HG03097 (cell line): ENCODE results near the gene CCN6.

Source experiments
- ATAC-seq: cut with Tn5 transposase; IDR thresholded peaks from one replicate; pipeline ENCODE4 v1.9.1; 2021; ENCODE audit not compliant: unreplicated experiment, low FRiP score

Gene CCN6

DNA sequence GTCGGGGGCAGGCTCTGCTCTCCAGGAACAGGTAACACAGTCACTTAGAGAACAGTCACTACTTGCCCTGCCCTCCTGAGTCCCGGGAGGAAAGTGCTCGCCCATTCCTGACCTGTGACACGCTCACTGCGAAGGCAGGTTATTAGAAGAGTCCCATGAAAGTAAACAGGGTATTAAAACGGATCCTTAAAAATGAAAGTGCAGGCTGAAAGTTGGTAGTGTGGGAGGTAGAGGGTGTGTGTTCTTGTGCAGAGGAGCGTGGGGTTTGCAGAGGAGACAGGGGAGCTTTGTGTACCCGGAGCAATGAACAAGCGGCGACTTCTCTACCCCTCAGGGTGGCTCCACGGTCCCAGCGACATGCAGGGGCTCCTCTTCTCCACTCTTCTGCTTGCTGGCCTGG, at the start of gene CCN6:
CCN6 (plus strand) TSS at position 104 of the 400 bp plus-strand sequence; CDS start at position 358, 254 bp downstream.
- ATAC-seq, result no peak

DNA sequence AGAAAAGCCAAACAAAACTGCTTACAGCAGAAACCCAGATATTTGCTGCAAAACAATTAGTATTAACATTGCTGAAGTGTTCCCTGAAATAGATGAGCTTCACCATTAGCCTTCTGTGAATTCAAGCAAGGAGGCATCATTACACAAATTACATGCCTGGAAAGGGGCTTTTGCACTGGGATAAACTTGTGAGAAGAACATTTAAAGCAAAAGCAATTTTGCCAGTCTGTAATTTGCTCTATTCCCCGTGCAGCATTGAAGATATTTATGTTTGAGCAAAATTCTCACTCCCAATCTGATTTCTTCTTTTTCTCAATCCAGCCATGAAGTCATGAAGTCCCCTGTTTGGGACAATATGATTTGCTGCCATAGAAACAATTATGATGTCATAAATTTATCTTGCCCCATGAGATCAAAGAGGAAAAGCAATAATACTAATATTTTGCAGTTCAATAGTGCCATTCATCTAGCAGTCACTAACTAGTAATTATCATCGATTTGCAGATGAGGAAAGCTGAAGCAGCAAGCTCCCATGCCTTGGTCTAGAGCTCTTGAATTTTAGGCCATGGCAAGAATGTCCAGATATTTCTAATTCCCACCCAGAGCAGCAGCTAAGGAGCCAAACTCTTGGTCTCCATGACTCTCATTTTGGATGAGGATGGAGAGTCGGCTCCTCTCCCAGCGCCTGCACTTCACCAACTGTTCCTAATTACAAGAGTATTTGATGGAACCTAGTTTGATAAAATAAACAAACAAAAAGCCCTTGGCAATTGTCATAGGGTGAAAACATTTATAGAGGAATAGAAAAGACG, 49.5 kb upstream of the CCN6 start:
- no peak for ATAC-seq

DNA sequence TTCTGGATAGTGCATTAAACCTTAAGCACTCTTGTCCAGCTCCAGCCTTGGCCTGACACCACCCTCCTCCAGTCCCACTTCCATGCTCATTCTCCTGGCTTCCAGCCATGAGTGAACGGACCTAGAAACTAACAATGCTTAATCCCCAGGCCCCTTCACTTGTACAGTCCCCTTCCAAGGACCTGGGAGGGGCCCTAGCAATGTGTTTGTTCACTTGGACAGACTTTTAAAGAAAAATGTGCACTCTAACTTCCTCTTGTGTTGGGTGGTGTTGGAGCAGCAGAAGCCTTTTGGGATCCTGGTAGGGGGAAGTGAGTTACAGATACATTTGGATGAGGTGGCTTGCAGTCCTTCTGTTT, 48.9 kb upstream of the CCN6 start:
- no peak for ATAC-seq

DNA sequence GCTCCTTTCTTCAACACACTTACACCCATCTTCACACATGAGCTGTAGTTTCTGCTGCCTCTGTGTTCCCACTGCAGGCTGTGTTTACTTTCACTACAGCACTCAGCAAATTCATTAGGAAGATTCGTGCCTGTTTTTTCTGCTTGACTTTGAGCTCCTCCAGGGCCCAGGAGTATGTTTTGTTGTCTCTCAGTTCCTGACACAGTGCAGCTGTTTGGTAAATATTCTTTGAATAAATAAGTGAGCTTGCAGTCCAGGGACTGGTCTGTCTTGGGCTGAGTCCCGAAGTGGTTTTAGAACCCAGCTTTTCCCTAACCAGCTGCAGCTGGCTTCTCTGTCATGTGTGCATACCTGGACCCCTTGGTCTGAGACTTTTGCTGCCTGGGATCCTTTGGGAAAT, 46.6 kb upstream of the CCN6 start:
- no peak for ATAC-seq

DNA sequence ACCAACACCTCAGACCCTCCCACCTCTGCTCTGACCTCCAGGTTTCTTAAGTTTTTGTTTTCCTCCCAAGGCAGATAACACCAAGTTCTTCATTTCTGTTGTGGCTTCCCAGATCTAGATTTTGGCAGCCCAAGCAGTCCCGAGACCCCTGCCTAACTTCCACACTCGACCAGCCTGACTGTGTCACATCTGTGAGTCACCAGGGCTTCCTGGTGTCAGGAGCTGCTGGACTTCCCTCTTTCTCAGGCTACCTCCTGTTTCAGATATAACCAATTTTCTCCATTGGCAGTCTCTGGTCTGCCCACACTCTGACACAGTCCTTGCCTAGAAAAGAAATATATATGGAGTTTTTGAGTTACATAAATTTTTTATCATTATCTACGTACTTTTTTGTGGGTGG, 46.1 kb upstream of the CCN6 start:
- ATAC-seq, result no peak

DNA sequence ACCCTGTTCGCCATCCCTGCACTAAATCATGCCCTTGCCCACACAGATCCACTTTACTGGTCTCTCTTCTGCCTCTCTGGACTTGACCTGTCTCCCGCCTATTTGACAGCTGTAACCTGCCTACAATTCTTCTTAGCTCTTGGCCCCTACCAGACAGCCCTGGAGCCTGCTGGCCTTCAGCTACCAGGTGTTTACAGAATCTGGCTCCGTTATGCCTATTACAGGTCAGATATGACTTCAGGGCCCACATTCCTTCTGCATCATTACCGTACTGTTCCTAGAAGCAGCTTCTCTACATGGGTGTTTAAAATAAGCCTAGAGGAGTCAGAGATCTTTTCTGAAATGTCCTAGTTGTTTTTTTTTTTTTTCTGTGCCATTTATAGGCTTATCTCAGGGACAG, 45.4 kb upstream of the CCN6 start:
- no peak for ATAC-seq

DNA sequence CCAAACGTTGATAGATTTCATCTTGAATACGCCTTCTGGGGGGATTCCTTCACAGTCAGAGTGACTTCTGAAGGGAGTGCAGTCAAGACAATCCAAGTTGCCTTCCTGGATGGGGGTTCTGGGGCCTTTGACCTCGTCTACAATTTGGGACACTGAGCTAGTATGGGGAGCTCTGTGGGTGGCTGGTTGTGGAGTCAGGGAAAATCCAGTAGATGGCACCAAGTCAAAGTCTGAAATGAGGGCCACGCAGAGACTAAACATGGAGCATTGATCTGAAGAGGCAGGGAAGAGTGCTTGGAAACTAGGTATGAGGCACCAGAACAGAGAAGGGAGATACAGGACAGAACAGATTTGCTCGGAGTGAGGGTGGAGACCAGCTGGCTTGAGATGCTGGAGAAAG, 43.6 kb upstream of the CCN6 start:
- no peak for ATAC-seq

DNA sequence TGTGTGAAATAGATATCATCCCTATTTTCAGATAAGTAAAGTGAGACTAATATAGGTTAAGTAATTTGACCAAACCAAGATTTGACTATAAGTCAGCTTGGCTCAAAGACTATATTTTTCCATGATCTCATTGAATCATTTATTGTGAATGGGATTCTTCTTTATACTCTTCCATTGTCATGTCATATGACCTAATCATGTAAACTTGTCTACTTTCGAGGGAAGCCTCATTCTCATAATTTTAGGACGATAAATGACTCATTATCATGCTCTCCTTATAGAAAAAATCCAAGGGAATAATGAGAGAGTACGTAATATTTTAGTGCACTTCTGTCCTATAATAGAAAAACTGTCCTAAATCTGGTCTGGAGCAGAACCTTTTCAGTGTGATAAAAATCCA, 40.9 kb upstream of the CCN6 start:
- no peak for ATAC-seq

DNA sequence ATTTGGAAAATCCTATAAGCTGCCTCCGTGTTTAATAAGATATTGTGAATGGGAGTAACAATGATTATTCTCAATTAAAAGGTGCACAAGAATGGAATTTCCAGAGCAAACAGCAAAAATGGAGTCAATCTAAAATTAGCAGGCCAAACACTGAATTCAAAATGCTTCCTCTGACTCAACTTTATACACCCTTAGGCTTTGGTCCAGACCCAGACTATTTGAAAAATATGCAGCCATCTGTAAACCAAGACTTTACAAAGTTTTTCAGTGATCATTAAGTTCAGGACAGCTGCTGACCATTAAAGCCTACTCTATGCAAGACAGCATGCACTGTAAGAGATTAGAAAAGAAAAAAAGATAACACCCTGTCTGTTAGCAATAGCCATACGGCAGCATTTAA, 39.4 kb upstream of the CCN6 start:
- no peak for ATAC-seq

DNA sequence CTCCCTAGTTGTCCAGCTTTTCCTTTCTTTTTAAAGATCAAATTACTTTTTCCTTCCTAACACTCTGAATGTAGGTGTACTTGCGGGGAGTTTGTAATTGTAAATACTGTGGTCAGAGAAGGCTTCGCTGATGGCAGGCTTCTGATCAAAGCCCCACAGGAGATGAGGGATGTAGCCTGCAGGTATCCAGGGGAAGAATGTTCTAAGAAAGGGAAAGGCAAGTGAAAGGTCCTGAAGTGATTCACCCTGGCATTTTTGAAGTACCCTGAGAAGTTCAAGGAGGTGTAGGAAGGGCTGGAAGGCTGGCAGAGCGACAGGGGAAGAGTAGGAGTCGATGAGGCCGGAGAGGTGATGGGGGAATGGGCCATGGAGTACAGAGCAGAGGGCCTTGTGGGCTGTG, 38.2 kb upstream of the CCN6 start:
- ATAC-seq, result no peak

DNA sequence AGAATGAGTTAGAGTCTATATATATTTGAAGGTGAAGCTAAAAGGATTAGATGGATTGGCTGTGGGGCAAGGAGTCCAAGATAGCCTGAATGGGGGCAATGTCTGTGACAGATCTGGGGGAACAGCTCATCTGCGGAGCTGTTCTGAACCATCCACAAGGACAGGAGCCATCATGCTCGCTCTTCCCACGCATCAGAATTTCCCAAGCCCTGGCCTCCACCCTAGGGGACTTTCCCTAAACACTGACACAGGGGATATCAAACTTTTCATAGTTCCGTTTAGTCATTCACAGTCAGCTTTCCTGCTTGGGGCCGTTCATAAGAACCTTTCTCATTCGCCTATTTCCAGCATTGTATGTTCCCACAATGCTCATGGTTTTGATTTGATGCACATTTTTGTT, 37.6 kb upstream of the CCN6 start:
- ATAC-seq, result no peak

DNA sequence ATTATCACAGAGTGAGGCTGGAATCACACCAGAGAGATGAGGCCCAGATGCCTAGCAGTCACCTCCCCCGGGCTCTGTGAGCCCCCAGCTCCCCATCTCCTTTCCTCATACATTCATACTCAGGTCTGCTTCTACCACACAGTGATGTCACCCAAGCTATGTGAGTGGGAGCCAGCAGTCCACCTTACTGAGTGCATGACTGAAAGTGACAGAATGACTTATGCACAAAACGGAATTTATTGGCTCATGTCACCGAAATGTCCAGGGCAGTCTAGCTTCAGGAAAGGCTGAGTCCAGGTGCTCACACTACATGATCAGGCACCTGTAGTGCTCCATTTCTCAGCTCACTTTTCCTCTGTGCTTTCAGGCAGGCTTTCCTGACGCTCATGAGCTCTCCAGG, 36.7 kb upstream of the CCN6 start:
- ATAC-seq, result no peak

DNA sequence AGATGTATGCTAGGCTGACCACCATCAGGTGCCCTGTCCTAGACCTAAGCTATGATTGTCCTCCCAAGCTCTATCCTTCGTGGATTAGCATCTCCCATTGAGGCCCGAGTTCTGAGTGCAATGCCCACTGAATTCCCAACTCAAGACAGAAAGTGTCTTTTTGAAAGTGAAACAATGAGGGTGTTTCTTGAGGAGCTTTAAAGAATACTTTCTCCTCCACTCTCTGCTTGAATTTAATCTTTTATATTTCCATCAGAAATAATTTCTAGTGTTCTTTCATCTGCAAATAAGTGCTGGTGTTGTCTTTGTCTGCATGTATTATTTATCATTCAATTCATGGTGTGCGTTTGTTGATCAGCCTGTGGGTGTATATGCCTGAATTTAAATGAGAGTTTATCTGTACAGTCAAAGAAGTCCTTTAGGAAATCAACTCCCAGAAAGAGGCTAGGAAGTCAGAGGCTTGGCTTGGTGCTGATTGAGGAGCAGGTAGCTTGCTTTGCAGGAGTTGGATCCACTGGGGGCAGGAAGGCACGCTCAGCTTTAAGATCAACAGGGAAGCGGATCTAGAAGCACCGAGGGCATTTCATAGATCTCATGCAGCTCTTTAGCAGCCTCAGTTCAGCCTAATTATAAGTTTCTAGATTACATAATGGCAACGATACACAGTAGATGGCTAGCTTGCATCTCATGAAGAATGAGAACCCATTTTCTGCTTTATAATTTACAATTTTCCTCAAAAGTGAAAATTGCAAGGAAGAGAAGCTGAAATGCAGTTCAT, 36.0 kb upstream of the CCN6 start:
- no peak for ATAC-seq

DNA sequence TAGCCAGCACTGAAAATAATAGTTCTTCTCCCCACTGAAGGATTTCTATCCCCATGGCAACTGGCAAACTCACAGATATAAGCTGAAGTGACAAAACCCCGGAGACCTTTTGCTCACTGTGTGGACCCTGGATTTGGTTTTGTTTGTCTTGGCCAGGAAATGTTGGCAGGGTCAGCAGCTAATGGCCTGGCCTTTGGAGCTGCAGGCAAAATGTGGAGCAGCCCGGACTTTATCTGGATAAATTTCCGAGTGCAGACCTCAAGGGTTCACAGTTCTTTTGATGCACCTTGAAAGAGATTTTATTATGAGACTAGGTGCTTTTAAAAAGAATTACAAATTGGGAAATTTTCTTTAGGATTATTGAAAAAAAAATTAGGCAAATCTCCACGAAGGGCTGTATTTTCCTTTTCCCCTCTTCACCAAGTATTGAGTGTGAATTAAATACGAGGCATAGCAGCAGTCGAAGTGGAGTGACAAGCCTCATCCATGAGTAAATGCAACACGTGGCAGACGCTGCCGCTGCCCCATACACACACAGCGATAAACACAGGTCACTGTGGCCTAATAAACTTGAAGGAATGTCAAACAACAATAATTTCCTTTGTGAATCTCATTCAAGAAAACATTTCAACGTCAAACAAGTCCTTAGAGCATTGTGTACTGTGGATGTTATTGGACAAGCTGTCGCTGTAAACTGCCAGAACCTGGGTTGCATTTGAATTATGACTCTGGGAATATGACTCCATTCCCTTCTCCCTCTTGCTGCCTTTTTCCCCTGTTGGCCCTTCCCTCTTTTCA, 35.1 kb upstream of the CCN6 start:
- ATAC-seq, result no peak

DNA sequence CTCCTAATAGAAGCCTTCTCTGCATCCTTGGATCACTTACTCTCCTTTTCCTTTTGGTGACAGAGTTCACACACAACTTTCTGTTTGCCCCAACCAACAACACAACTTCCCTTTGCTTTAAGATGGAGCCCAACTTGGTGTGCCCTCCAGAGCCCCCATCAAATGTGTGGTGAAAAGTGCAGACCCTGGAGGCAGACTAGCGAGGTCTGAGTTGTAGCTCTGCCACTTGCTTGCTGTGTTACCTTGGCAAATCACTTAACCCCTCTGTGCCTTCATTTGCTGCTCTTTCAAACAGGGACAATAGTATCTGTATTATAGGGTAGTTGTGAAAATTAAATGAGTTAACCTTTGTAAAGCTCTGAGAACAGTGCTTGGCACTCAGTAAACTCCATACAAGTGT, 34.3 kb upstream of the CCN6 start:
- ATAC-seq, result no peak

DNA sequence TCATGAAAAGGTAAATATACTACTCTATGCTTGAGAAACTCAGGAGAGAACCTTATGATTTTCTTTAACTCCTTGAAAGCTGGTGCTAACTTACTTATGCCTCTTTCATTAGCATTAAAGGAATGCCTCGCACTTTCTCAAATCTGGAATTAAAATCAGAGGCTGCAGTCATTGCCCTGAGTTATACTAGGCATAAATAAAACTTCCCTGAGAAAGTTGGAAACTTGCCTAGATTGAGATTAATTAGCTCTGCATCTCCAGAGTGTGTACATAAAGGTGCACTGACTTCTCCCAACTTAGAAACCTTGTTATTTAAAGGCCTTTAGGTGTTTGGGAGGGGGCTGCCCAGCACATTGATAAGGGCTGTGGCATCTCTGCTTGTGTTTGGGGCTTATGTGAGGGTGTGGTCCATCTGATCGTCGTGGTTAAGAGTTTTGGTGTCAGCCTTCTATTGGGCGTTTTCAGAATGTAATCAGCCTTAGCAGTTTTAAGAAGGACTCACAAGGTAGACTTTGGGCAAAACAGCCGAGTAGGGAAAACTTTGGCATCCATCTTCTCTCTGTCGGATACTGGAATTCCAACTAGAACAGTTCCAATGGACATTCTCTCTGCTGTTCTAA, 32.1 kb upstream of the CCN6 start:
- ATAC-seq, result no peak

DNA sequence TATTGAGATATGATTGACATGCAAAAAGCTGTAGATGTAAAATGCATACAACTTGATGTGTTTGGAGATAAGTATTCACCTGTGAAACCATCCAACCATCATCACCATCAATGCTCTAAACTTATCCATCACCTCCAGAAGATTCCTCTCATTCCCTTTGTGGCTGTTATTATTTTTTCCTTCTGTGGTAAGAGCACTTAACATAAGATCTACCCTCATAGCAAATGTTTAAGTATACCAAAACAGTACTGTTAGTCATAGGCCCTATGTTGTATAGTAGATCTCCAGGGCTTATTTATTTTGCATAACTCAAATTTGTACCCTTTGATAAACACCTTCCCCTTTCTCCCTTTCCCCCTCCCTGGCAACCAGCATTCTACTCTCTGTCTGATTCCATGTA, 31.2 kb upstream of the CCN6 start:
- ATAC-seq, result no peak

DNA sequence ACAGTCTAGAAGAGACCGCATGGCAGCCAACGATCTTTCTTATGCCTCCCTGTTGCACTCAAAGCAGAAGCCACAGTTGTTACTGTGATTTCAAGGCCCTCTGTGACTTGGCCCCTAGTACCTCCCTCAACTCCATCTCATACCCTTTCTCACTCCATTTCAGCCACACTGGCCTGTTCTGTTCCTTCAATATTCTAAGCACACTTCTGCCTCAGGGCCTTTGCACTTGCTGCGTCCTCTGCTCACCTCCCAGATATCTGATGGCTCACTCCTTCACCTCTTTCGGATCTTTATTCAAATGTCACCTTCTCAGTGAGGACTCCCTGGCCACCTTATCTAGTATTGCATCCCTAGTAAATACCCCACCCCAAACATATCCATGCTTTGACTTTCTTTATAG, 29.4 kb upstream of the CCN6 start:
- no peak for ATAC-seq

DNA sequence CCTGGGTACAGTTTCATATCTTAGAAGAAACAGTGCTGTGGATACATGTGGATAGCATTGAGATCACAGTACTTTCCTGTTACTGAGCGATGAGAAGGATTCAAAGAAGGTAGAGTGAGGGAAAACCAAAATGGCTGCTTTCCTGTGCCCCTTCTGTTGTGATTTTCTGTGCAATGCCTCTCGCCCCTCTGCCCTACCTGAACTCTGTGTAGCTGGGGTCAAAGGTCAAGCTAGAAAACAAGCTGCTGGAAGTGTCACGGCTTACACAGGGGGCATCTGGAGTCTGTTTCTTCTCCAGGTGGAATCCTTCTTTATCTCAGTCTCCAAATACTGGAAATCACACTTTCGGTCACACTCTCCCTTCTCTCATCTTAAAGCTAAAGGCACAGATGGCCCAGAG, 27.0 kb upstream of the CCN6 start:
- ATAC-seq, result no peak

DNA sequence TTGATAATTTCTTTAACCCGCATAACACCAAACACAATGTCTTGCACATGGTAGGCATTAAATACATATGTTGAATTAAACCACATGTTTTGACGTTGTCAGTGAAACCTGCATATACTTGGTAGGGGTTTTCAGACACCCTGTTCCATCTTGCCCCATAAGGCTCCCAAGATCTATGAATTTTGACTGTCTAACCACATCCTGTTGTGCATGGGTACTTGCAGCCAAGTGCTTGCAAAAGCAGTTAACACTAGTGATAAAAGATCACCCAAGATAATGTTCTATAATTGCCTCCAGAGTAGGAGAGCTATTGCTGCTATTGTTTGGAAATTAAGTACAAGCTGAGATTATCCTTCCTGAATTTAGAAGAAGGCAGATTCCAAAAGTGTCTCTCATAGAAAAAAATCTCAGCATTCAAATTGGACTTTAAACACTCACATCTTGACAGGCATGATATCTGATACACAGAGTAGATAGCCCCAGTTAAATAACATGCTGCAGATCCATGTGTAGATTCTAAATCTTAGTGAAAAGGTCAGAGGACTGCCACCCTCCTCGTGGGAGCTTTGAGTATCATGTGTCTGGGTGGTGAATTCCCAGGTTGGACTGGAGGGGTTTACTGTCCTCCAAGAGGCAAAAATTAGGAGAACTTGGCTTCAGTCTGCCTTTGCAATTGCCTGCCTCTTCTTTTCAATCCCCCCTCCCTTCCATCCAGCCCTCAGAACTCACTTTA, 25.8 kb upstream of the CCN6 start:
- no peak for ATAC-seq
